ENCODE data around the gene PLIN1.

Gene PLIN1

DNA sequence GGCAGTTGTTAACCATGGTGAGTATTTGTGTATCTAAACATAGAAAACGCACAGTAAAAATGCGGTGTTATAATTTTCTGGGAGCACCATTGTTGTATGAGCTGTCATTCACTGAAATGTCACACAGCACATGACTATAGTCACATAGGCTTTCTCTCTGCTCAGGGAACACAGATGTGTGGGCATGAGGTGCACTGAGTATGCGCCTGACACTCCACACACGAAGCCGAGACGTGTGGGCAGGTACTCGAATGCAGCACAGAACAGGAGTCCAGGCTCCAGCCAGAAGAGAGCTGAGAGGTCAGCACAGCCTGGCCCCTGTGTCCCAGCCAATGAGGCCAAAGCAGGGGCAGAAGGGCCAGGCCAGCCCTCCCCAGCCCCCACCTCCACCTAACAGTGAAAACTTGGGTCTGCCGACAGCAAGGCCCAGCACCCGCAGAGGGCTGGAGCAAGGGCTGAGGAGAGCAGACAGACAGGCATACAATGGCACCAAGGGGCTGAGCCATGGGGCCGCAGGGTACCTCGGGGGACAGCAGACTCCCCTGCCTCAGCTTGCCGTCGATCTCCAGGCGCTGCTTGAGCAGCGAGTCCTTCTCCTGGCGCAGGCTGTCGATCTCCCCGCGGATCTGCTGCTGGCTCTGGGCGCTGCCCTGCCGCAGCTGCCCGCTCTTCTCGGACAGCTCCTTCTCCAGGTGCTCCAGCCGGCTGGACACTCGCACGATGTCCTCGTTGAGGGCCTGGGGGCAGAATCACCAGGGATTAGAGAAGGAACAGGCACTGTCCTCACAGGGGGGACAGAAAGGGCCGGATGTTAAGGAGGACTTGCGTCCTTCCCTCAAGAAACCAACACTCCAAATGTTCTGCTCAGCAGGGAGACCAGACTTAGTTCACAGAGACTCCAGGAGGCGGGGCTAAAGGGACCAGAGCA, 47.9 kb downstream of the PLIN1 start:
- TF ChIP-seq GATA3 (IDR thresholded peaks at IDR 0.05; ENCODE audit: low read depth, low read length) (no peak), GATA2 (IDR thresholded peaks at IDR 0.05; ENCODE audit: low read depth, low read length) (no peak)

GRCh38 chr15:89630260-89630659, 48.9 kb downstream of the PLIN1 start:
- TF ChIP-seq GATA2 (IDR thresholded peaks at IDR 0.05; ENCODE audit: low read depth, low read length) = no peak
- TF ChIP-seq GATA3 (IDR thresholded peaks at IDR 0.05; ENCODE audit: low read depth, low read length) = no peak

- TF ChIP-seq GATA3 (IDR thresholded peaks at IDR 0.05; ENCODE audit: low read depth, low read length) (no peak), GATA2 (IDR thresholded peaks at IDR 0.05; ENCODE audit: low read depth, low read length) (no peak)
Observed at GRCh38 chr15:89629829-89630228, 49.3 kb downstream of the PLIN1 start.

DNA sequence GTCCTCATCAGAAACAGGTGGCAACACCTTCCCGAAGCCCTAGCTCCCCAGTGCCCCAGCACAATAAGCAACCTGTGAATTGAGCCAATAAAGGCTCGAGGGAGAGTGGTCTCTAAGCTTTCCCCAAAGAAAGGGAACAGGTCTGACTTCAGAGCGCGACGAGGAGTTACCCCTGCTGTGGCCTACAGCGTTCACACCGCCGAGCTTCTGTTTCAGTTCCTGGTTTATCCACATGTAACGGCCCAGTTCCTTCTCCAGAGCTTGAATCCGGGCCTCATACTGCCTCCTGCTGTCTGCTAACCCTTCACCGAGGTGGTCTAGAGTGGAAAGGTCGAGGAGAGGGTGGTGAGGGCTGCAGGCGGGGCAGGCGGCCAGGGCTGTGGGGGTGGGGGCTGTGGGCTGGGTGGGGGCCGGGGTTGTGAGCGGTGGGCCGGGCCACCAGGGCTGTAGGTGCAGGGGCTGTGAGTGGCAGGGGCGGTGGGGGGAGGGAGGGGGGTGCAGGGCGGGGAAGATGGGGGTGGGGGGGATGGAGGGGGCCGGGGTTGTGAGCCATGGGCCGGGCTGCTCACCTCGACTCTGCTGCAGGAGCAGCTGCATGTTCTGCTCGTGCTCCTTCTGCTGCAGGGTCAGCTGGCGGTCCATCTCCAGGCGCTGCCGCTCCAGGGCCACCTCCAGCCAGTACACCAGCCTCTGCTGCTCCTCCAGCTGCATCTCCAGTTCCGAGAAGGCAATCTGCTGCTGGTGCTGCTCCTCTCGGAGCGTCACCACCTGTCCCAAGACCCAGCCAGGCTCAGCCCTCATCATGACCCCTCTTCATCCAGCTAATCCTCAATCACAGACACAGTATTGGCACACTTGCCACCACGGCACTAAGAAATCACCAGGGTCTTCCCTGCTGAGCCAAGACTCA, 50.1 kb downstream of the PLIN1 start:
- TF ChIP-seq GATA3 (IDR thresholded peaks at IDR 0.05; ENCODE audit: low read depth, low read length) = no peak
- no peak for TF ChIP-seq GATA2 (IDR thresholded peaks at IDR 0.05; ENCODE audit: low read depth, low read length)

- TF ChIP-seq GATA2 (IDR thresholded peaks at IDR 0.05; ENCODE audit: low read depth, low read length) (no peak), GATA3 (IDR thresholded peaks at IDR 0.05; ENCODE audit: low read depth, low read length) (no peak)
Observed at GRCh38 chr15:89628301-89628700, 50.9 kb downstream of the PLIN1 start.

- TF ChIP-seq GATA3 (IDR thresholded peaks at IDR 0.05; ENCODE audit: low read depth, low read length) (no peak), GATA2 (IDR thresholded peaks at IDR 0.05; ENCODE audit: low read depth, low read length) (no peak)
Observed at GRCh38 chr15:89627256-89627970, 51.8 kb downstream of the PLIN1 start.

DNA sequence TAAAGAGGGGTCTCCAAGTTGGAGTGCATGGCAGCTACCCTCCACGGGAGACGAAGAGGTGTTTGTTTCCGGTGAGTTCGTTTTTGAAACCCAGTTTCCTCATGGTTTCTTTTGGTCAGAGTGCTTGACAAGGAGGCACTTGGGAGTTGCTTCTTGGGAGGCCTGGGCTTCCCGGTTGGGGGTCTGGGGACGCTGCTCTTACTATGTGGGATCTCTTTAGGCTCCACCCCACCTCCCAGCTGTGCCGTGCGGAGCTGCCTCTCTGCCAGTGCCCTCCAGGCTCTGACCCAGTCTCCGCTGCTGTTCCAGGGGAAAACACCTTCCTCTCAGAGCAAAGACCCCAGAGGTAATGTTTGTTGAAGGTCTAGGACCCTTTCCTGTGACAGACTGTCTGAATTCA, 53.5 kb downstream of the PLIN1 start:
- TF ChIP-seq GATA3 (IDR thresholded peaks at IDR 0.05; ENCODE audit: low read depth, low read length) (no peak), GATA2 (IDR thresholded peaks at IDR 0.05; ENCODE audit: low read depth, low read length) (no peak)

DNA sequence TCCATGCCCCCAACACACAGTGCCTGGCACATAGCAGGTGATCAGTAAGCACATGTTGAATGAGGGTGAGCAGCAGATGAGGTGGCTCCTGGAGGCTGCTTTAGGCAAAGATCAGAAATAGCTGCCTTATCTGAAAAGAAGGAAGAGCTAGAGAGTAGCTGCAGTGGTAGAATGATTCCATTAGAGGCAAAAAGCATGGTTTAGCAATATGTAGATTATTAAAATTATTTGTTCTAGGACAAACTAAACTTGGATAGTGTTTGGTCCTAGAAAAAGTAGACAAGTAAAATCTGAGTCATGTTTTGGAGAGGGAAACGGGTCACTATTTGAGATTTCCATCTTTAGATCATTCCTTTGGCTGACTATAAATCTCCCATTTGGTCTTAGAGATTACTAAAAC, 56.0 kb downstream of the PLIN1 start:
- TF ChIP-seq GATA3 (IDR thresholded peaks at IDR 0.05; ENCODE audit: low read depth, low read length) (no peak), GATA2 (IDR thresholded peaks at IDR 0.05; ENCODE audit: low read depth, low read length) (no peak)

DNA sequence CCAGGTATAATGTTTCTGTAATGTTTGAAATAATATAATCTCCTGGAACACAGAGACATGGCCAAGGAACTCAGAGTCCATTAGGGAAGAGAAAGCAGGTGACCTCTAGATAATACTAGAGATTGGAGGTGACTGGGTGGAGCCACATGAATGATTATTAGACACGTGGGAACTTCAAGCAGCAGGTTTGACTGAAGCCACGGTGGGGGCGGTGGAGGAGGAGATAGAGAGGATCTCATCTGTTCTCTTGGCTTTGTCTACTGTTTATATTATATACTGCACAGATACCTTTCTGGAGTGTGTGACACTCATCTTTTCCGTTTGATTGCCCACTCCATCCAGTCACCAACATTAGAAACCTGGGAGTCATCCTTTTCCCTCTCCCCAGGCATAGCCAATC, 57.6 kb downstream of the PLIN1 start:
- TF ChIP-seq GATA3 (IDR thresholded peaks at IDR 0.05; ENCODE audit: low read depth, low read length) = no peak
- no peak for TF ChIP-seq GATA2 (IDR thresholded peaks at IDR 0.05; ENCODE audit: low read depth, low read length)

GRCh38 chr15:89616228-89616627, 62.9 kb downstream of the PLIN1 start:
- no peak for TF ChIP-seq GATA2 (IDR thresholded peaks at IDR 0.05; ENCODE audit: low read depth, low read length)
- no peak for TF ChIP-seq GATA3 (IDR thresholded peaks at IDR 0.05; ENCODE audit: low read depth, low read length)

DNA sequence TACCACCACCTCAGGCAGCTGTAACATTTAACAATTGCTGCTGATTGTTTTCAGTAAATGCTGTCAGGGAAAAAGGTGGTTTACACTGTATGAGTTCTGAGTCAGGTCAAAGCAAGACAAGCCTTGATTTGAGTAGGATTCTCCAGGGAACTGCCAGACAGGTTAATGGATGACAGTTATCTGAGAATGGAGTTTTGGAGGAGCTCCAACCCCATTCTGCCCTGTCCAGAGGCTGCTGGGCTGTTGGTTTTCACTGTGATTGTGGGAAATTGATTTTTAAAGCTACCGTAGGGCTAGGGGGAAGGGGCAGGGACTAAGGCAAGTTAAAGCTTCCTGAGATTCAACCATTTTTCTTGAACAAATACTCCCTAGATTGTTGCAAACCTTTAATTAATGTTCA, 64.0 kb downstream of the PLIN1 start:
- no peak for TF ChIP-seq GATA3 (IDR thresholded peaks at IDR 0.05; ENCODE audit: low read depth, low read length)
- TF ChIP-seq GATA2 (IDR thresholded peaks at IDR 0.05; ENCODE audit: low read depth, low read length) = no peak

Measured in SH-SY5Y (cell line).